Trophoblast cell (in vitro differentiated cells and primary cell): Measurements from ENCODE around the gene TCF20.

Source experiments
- DNase-seq, 2 donors: peaks; one replicate each; pipeline ENCODE4 v3.0.0-alpha.2; 2016
- H2AFZ ChIP-seq: 2 replicates; pipeline ENCODE4 v1.6.1; 2013; ENCODE audit warnings: low read length, moderate library complexity, mild to moderate bottlenecking; ENCODE audit not compliant: insufficient read depth, poor library complexity
- H2AK5ac ChIP-seq: 2 replicates; pipeline ENCODE4 v1.6.1; 2013; ENCODE audit warnings: mild to moderate bottlenecking, low read length
- H2BK120ac ChIP-seq: 2 replicates; pipeline ENCODE4 v1.6.1; 2013; ENCODE audit warnings: low read length, mild to moderate bottlenecking, moderate library complexity; ENCODE audit not compliant: insufficient read depth, poor library complexity
- H2BK12ac ChIP-seq: 2 replicates; pipeline ENCODE4 v1.6.1; 2013; ENCODE audit warnings: mild to moderate bottlenecking, low read length, moderate library complexity
- H2BK5ac ChIP-seq: 2 replicates; pipeline ENCODE4 v1.6.1; 2013; ENCODE audit warnings: low read length, low read depth, moderate library complexity, mild to moderate bottlenecking; ENCODE audit not compliant: poor library complexity
- H3K14ac ChIP-seq: 2 replicates; pipeline ENCODE4 v1.6.1; 2013; ENCODE audit warnings: mild to moderate bottlenecking, low read length
- H3K18ac ChIP-seq: 2 replicates; pipeline ENCODE4 v1.6.1; 2013; ENCODE audit warnings: mild to moderate bottlenecking, low read length
- H3K23ac ChIP-seq: 2 replicates; pipeline ENCODE4 v1.6.1; 2013; ENCODE audit warnings: low read length
- H3K27ac ChIP-seq: 2 replicates; pipeline ENCODE4 v1.5.1; 2013; ENCODE audit warnings: low read depth, mild to moderate bottlenecking, inconsistent platforms, low read length, moderate library complexity
- H3K27me3 ChIP-seq: 2 replicates; pipeline ENCODE4 v1.6.1; 2013; ENCODE audit warnings: inconsistent platforms, mild to moderate bottlenecking, low read length, moderate library complexity; ENCODE audit not compliant: insufficient read depth
- H3K36me3 ChIP-seq, 2 experiments: 1 replicate in 1 of 2; 2 replicates in 1 of 2; pipeline ENCODE4 v1.6.1; 2013; ENCODE audit warnings: low read length in 2 of 2, mild to moderate bottlenecking in 2 of 2, moderate library complexity in 1 of 2; ENCODE audit not compliant: insufficient read depth in 2 of 2, control insufficient read depth in 1 of 2
- H3K4ac ChIP-seq: 2 replicates; pipeline ENCODE4 v1.6.1; 2013; ENCODE audit warnings: low read depth, mild to moderate bottlenecking, low read length, moderate library complexity
- H3K4me1 ChIP-seq, 2 experiments: 1 replicate in 1 of 2; 2 replicates in 1 of 2; pipeline ENCODE4 v1.6.1; 2013; ENCODE audit warnings: low read length in 2 of 2, mild to moderate bottlenecking in 2 of 2, moderate library complexity in 1 of 2; ENCODE audit not compliant: insufficient read depth in 2 of 2, control insufficient read depth in 1 of 2
- H3K4me2 ChIP-seq: 2 replicates; pipeline ENCODE4 v1.6.1; 2013; ENCODE audit warnings: inconsistent platforms, mild to moderate bottlenecking, low read length, moderate library complexity
- H3K4me3 ChIP-seq: 2 replicates; pipeline ENCODE4 v1.5.1; 2013; ENCODE audit warnings: mild to moderate bottlenecking, low read depth, low read length, inconsistent platforms
- H3K79me1 ChIP-seq: one replicate; pipeline ENCODE4 v1.6.1; 2013; ENCODE audit warnings: low read length
- H3K79me2 ChIP-seq: 2 replicates; pipeline ENCODE4 v1.6.1; 2013; ENCODE audit warnings: low read length, mild to moderate bottlenecking; ENCODE audit not compliant: control insufficient read depth, insufficient read depth, poor library complexity
- H3K9ac ChIP-seq: 2 replicates; pipeline ENCODE4 v1.6.1; 2013; ENCODE audit warnings: mild to moderate bottlenecking, low read length
- H3K9me3 ChIP-seq: 2 replicates; pipeline ENCODE4 v1.6.1; 2013; ENCODE audit warnings: low read depth, mild to moderate bottlenecking, control low read depth, inconsistent platforms, low read length; ENCODE audit not compliant: insufficient read depth
- H4K12ac ChIP-seq: 2 replicates; pipeline ENCODE4 v1.6.1; 2013; ENCODE audit warnings: low read depth, mild to moderate bottlenecking, low read length, moderate library complexity
- H4K8ac ChIP-seq: 2 replicates; pipeline ENCODE4 v1.6.1; 2013; ENCODE audit warnings: low read depth, mild to moderate bottlenecking, low read length, moderate library complexity
- H4K91ac ChIP-seq: one replicate; pipeline ENCODE4 v1.6.1; 2013; ENCODE audit warnings: low read depth, mild to moderate bottlenecking, low read length, moderate library complexity
- WGBS: extraction: QIAGEN DNeasy Blood & Tissue Kit; methylation state at CpG from one replicate; pipeline ENCODE4 v1.1.7; 2013; ENCODE audit warnings: missing lambda C conversion rate; ENCODE audit not compliant: insufficient read length, insufficient coverage; ENCODE audit errors: extremely low coverage; 5-methylcytosine and 5-hydroxymethylcytosine counted together

TCF20 gene

DNA sequence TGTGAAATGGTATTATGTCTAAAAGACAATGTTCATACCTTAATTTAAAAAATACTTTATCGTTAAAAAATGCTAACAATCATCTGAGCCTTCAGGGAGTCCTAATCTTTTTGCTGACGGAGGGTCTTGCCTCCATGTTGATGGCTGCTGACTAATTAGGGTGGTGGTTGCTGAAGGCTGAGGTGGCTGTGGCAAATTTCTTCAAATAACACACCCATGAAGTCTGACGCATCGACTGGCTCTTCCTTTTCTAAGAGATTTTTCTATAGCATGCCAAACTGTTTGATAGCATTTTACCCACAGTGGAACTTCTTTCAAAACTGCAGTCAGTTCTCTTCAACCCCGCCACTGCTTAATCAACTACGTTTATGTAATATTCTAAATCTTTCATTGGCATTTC is 33.6 kb downstream of the TCF20 start:
- Histone ChIP-seq H3K4me1 (no peaks in the 10 kb centered on the region), H3K4me2 (no peak overlapping the region)
- DNase-seq, result no peak

DNA sequence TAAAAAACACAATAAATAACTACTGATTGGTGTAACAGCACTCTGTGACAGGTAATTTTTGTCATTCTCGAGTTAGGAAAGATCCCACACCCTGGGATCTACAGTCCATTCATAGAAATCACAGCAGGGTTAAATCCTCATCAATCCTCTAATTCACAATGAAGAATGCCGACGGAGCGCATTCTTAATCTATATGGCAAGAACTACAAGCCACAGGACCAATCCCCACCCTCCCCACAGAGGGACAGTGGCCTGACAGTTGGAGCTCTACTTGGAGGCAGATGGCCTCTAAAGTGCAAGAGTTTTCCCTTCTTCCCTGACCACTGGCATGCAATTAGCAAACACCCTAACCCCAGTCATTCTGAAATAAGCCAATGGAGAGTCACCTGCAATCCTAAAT is 34.2 kb downstream of the TCF20 start:
- WGBS, result no CpG with 5 or more reads among the region's 4 CpGs

More for the DNA sequence above, 33.6 kb downstream of the TCF20 start:
- H3K79me2 ChIP-seq, result no peaks in the 10 kb centered on the region
- no peak overlapping the region for H2BK12ac ChIP-seq
- H2AK5ac ChIP-seq, result no peak overlapping the region
- H4K12ac ChIP-seq, result no peak overlapping the region
- no peak overlapping the region for H4K91ac ChIP-seq
- H3K27me3 ChIP-seq, result no peaks in the 10 kb centered on the region
- no peaks in the 10 kb centered on the region for H3K9me3 ChIP-seq
- no peak overlapping the region for H2BK120ac ChIP-seq
- H3K14ac ChIP-seq, result no peak overlapping the region
- H3K18ac ChIP-seq, result no peak overlapping the region
- H3K4ac ChIP-seq, result no peak overlapping the region
- H2AFZ ChIP-seq, result no peak overlapping the region
- no peaks in the 10 kb centered on the region for H3K79me1 ChIP-seq
- H3K4me3 ChIP-seq, result no peak overlapping the region
- no peak overlapping the region for H3K9ac ChIP-seq
- H2BK5ac ChIP-seq, result no peak overlapping the region
- H3K27ac ChIP-seq, result no peak overlapping the region
- no peaks in the 10 kb centered on the region for H3K36me3 ChIP-seq
- H4K8ac ChIP-seq, result no peak overlapping the region
- no peak overlapping the region for H3K23ac ChIP-seq
- WGBS, result no CpG with 5 or more reads among the region's 6 CpGs

DNA sequence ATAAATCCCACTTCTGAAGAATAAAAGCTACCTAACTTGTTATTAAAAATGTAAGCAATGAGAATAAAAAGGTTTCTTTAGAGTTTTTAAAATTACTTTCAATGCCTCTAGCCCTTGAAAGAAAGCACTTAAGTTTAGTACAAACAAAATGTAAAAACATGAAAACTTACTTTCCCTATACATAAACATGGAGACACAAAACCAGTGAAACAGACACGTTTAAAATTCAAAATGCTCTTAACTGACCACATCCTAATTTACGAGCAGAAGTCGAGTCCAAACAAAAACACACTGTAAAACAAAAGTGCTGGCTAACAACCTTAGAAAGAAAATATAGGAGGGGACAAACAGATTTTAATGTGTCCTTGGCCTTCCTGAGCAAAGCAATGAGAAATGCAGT is 36.6 kb downstream of the TCF20 start:
- no CpG with 5 or more reads among the region's 3 CpGs for WGBS
- Histone ChIP-seq H3K14ac (no peak overlapping the region), H3K27ac (no peak overlapping the region), H3K36me3 (peaks cover 0 to 2% of the 10 kb centered on the region in 2 experiments), H3K4me1 (no peaks in the 10 kb centered on the region), H3K79me1 (no peaks in the 10 kb centered on the region), H3K79me2 (no peaks in the 10 kb centered on the region), H3K4me3 (no peak overlapping the region), H2AFZ (no peak overlapping the region), H3K27me3 (no peaks in the 10 kb centered on the region), H2BK5ac (no peak overlapping the region), H3K4me2 (no peak overlapping the region), H4K8ac (no peak overlapping the region), H2BK120ac (no peak overlapping the region), H4K12ac (no peak overlapping the region), H2AK5ac (no peak overlapping the region), H4K91ac (no peak overlapping the region), H3K18ac (no peak overlapping the region), H2BK12ac (no peak overlapping the region), H3K9ac (no peak overlapping the region), H3K4ac (no peak overlapping the region), H3K23ac (no peak overlapping the region), H3K9me3 (no peaks in the 10 kb centered on the region)
- no peak for DNase-seq

More for the DNA sequence above, 34.2 kb downstream of the TCF20 start:
- H3K9ac ChIP-seq, result no peak overlapping the region
- no peak overlapping the region for H4K91ac ChIP-seq
- no peak overlapping the region for H4K12ac ChIP-seq
- no peaks in the 10 kb centered on the region for H3K27me3 ChIP-seq
- no peaks in the 10 kb centered on the region for H3K79me1 ChIP-seq
- H2BK120ac ChIP-seq, result no peak overlapping the region
- H2BK12ac ChIP-seq, result no peak overlapping the region
- H3K4ac ChIP-seq, result no peak overlapping the region
- no peak overlapping the region for H3K4me2 ChIP-seq
- no peaks in the 10 kb centered on the region for H3K79me2 ChIP-seq
- no peak overlapping the region for H3K14ac ChIP-seq
- H3K27ac ChIP-seq, result no peak overlapping the region
- H3K9me3 ChIP-seq, result no peaks in the 10 kb centered on the region
- no peak overlapping the region for H2AK5ac ChIP-seq
- no peak overlapping the region for H4K8ac ChIP-seq
- H3K23ac ChIP-seq, result no peak overlapping the region
- no peak overlapping the region for H2AFZ ChIP-seq
- no peak for DNase-seq
- no peak overlapping the region for H3K18ac ChIP-seq
- no peaks in the 10 kb centered on the region for H3K4me1 ChIP-seq
- no peak overlapping the region for H2BK5ac ChIP-seq
- H3K36me3 ChIP-seq, result no peaks in the 10 kb centered on the region
- no peak overlapping the region for H3K4me3 ChIP-seq

DNA sequence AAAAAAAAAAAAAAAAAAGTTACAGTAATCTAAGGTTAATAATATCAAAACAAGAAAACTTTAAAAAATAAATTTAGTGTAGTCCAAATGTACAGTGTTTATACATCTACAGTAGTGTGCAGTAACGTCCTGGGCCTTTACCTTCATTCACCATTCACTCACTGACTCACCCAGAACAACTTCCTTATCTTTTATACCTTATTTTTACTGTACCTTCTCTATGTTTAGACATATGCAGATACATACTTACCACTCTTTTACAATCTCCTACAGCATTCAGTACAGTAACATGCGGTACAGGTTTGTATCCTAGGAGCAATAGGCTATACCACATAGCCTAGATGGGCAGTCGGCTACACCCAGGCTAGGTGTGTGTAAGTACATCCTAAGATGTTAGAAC is 38.5 kb downstream of the TCF20 start:
- Histone ChIP-seq H3K79me2 (no peaks in the 10 kb centered on the region), H3K23ac (no peak overlapping the region), H3K4me3 (no peak overlapping the region), H4K8ac (no peak overlapping the region), H3K14ac (no peak overlapping the region), H3K9ac (no peak overlapping the region), H3K79me1 (no peaks in the 10 kb centered on the region), H3K36me3 (peaks cover 0 to 2% of the 10 kb centered on the region in 2 experiments), H2AFZ (no peak overlapping the region), H3K4me2 (no peak overlapping the region), H2BK12ac (no peak overlapping the region), H2BK5ac (no peak overlapping the region), H3K4me1 (no peaks in the 10 kb centered on the region), H4K12ac (no peak overlapping the region), H2AK5ac (no peak overlapping the region), H4K91ac (no peak overlapping the region), H3K27ac (no peak overlapping the region), H2BK120ac (no peak overlapping the region), H3K4ac (no peak overlapping the region), H3K27me3 (no peaks in the 10 kb centered on the region), H3K18ac (no peak overlapping the region), H3K9me3 (no peaks in the 10 kb centered on the region)
- no CpG with 5 or more reads among the region's 3 CpGs for WGBS
- no peak for DNase-seq
